ENCODE data around the gene NRG3.

- no peak for TF ChIP-seq CTCF (tag by site-specific recombination; IDR thresholded peaks at IDR 0.05)
- no peak for TF ChIP-seq ZNF121 (tag by site-specific recombination; IDR thresholded peaks at IDR 0.05)
- TF ChIP-seq, protein P1, sequence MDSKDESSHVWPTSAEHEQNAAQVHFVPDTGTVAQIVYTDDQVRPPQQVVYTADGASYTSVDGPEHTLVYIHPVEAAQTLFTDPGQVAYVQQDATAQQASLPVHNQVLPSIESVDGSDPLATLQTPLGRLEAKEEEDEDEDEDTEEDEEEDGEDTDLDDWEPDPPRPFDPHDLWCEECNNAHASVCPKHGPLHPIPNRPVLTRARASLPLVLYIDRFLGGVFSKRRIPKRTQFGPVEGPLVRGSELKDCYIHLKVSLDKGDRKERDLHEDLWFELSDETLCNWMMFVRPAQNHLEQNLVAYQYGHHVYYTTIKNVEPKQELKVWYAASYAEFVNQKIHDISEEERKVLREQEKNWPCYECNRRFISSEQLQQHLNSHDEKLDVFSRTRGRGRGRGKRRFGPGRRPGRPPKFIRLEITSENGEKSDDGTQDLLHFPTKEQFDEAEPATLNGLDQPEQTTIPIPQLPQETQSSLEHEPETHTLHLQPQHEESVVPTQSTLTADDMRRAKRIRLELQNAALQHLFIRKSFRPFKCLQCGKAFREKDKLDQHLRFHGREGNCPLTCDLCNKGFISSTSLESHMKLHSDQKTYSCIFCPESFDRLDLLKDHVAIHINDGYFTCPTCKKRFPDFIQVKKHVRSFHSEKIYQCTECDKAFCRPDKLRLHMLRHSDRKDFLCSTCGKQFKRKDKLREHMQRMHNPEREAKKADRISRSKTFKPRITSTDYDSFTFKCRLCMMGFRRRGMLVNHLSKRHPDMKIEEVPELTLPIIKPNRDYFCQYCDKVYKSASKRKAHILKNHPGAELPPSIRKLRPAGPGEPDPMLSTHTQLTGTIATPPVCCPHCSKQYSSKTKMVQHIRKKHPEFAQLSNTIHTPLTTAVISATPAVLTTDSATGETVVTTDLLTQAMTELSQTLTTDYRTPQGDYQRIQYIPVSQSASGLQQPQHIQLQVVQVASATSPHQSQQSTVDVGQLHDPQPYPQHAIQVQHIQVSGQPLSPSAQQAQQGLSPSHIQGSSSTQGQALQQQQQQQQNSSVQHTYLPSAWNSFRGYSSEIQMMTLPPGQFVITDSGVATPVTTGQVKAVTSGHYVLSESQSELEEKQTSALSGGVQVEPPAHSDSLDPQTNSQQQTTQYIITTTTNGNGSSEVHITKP (tag by site-specific recombination; IDR thresholded peaks at IDR 0.05) = no peak
- TF ChIP-seq ZNF350 (tag by site-specific recombination; IDR thresholded peaks at IDR 0.05) = no peak
- no peak for TF ChIP-seq ZBTB20 (tag by site-specific recombination; IDR thresholded peaks at IDR 0.05)
- TF ChIP-seq, protein P2, sequence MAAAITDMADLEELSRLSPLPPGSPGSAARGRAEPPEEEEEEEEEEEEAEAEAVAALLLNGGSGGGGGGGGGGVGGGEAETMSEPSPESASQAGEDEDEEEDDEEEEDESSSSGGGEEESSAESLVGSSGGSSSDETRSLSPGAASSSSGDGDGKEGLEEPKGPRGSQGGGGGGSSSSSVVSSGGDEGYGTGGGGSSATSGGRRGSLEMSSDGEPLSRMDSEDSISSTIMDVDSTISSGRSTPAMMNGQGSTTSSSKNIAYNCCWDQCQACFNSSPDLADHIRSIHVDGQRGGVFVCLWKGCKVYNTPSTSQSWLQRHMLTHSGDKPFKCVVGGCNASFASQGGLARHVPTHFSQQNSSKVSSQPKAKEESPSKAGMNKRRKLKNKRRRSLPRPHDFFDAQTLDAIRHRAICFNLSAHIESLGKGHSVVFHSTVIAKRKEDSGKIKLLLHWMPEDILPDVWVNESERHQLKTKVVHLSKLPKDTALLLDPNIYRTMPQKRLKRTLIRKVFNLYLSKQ (tag by site-specific recombination; IDR thresholded peaks at IDR 0.05; ENCODE audit: borderline replicate concordance) = no peak
- TF ChIP-seq, protein P3, sequence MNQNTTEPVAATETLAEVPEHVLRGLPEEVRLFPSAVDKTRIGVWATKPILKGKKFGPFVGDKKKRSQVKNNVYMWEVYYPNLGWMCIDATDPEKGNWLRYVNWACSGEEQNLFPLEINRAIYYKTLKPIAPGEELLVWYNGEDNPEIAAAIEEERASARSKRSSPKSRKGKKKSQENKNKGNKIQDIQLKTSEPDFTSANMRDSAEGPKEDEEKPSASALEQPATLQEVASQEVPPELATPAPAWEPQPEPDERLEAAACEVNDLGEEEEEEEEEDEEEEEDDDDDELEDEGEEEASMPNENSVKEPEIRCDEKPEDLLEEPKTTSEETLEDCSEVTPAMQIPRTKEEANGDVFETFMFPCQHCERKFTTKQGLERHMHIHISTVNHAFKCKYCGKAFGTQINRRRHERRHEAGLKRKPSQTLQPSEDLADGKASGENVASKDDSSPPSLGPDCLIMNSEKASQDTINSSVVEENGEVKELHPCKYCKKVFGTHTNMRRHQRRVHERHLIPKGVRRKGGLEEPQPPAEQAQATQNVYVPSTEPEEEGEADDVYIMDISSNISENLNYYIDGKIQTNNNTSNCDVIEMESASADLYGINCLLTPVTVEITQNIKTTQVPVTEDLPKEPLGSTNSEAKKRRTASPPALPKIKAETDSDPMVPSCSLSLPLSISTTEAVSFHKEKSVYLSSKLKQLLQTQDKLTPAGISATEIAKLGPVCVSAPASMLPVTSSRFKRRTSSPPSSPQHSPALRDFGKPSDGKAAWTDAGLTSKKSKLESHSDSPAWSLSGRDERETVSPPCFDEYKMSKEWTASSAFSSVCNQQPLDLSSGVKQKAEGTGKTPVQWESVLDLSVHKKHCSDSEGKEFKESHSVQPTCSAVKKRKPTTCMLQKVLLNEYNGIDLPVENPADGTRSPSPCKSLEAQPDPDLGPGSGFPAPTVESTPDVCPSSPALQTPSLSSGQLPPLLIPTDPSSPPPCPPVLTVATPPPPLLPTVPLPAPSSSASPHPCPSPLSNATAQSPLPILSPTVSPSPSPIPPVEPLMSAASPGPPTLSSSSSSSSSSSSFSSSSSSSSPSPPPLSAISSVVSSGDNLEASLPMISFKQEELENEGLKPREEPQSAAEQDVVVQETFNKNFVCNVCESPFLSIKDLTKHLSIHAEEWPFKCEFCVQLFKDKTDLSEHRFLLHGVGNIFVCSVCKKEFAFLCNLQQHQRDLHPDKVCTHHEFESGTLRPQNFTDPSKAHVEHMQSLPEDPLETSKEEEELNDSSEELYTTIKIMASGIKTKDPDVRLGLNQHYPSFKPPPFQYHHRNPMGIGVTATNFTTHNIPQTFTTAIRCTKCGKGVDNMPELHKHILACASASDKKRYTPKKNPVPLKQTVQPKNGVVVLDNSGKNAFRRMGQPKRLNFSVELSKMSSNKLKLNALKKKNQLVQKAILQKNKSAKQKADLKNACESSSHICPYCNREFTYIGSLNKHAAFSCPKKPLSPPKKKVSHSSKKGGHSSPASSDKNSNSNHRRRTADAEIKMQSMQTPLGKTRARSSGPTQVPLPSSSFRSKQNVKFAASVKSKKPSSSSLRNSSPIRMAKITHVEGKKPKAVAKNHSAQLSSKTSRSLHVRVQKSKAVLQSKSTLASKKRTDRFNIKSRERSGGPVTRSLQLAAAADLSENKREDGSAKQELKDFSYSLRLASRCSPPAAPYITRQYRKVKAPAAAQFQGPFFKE (tag by site-specific recombination; IDR thresholded peaks at IDR 0.05; ENCODE audit: borderline replicate concordance) = no peak
- TF ChIP-seq SP2 (tag by site-specific recombination; IDR thresholded peaks at IDR 0.05) = no peak
Measured at GRCh38 chr10:82768040-82768439, 893.0 kb downstream of the NRG3 start.

Data from HEK293 (cell line).